ENCODE results near the gene RPP25.
"Not testable (repeated sequence)": the region's sequence is repeated elsewhere in the genome, so short reads cannot be mapped to it uniquely, and the experiment has no call there.

Gene RPP25

GRCh38 chr15:74962219-74962618 is 5.6 kb upstream of the RPP25 start:
- no peak for DNase-seq

GRCh38 chr15:74961616-74962015 is 5.0 kb upstream of the RPP25 start:
- no peak for DNase-seq

GRCh38 chr15:74960995-74961588 is 4.5 kb upstream of the RPP25 start:
- DNase-seq = no peak

GRCh38 chr15:74960286-74960685 is 3.7 kb upstream of the RPP25 start:
- DNase-seq = no peak

- DNase-seq = no peak
Observed at GRCh38 chr15:74959586-74959939, 3.0 kb upstream of the RPP25 start.

- DNase-seq = no peak
Observed at GRCh38 chr15:74958908-74959585, 2.5 kb upstream of the RPP25 start.

GRCh38 chr15:74958320-74958907 is 1.8 kb upstream of the RPP25 start:
- DNase-seq = no peak

- no peak for DNase-seq
Observed at GRCh38 chr15:74957476-74958035, 984 bp upstream of the RPP25 start.

GRCh38 chr15:74955796-74956647 is 550 bp downstream of the RPP25 start:
- DNase-seq = peak; percentile 60 to 68

GRCh38 chr15:74955017-74955416 is 1.6 kb downstream of the RPP25 start:
- DNase-seq = no peak

- DNase-seq = no peak
Observed at GRCh38 chr15:74954515-74954914, 2.1 kb downstream of the RPP25 start.

- no peak for DNase-seq
Observed at GRCh38 chr15:74951006-74951405, 5.6 kb downstream of the RPP25 start.

- DNase-seq = peak; percentile 75 to 85
Observed at GRCh38 chr15:74950078-74950908, 6.3 kb downstream of the RPP25 start.

GRCh38 chr15:74937590-74938371 is 18.8 kb downstream of the RPP25 start, which contains the start of gene COX5A:
Gene COX5A (minus strand): TSS chr15:74938073. CDS start chr15:74938014, 59 bp downstream.
- peak; percentile 93 to 94 for DNase-seq

- no peak for DNase-seq
Observed at GRCh38 chr15:74937272-74937589, 19.3 kb downstream of the RPP25 start.

GRCh38 chr15:74935193-74935592 is 21.4 kb downstream of the RPP25 start:
- not testable (repeated sequence) for DNase-seq

- DNase-seq = no peak
Observed at GRCh38 chr15:74933573-74933972, 23.0 kb downstream of the RPP25 start.

- no peak for DNase-seq
Observed at GRCh38 chr15:74928771-74929198, 27.8 kb downstream of the RPP25 start.

- DNase-seq = no peak
Observed at GRCh38 chr15:74924525-74924924, 32.0 kb downstream of the RPP25 start.

GRCh38 chr15:74920456-74920855 is 36.1 kb downstream of the RPP25 start:
- DNase-seq = no peak

- no peak for DNase-seq
Observed at GRCh38 chr15:74917676-74918075, 38.9 kb downstream of the RPP25 start.

All from CD4-positive, alpha-beta T cell treated with Interferon alpha-2 for 1 hour (primary cell).